Hematopoietic multipotent progenitor cell (in vitro differentiated cells): ENCODE measurements around the gene DSCAML1. TPM values are rescaled to one million over a fixed set of nuclear protein-coding genes. Genes with fewer than 3 reads are reported as not detected.

Experiments used
- DNase-seq, 3 donors: peaks; one replicate each; pipeline ENCODE4 v3.0.0-alpha.2; 2011 to 2015; ENCODE audit warnings: low read depth in 2 of 3, low spot score in 2 of 3
- total RNA-seq: library from RNA; depleted of rRNA; stranded (reverse); fragments of >200 nt; gene quantifications from one replicate; pipeline ENCODE4 v1.2.3, GENCODE V29; 2012

The DSCAML1 gene
- total RNA-seq, 1 donor, result 0.27 TPM

- DNase-seq, result no peak
Measured at GRCh38 chr11:117538263-117539135, 258.5 kb downstream of the DSCAML1 start.

- DNase-seq, result no peak
Measured at GRCh38 chr11:117535850-117536411, 261.1 kb downstream of the DSCAML1 start.

GRCh38 chr11:117535201-117535849, 261.7 kb downstream of the DSCAML1 start:
- no peak for DNase-seq

- no peak for DNase-seq
Measured at GRCh38 chr11:117532568-117532967, 264.4 kb downstream of the DSCAML1 start.

GRCh38 chr11:117529816-117530215, 267.2 kb downstream of the DSCAML1 start:
- peak in 1 of 3 donors; percentile 6 for DNase-seq

- no peak for DNase-seq
Measured at GRCh38 chr11:117528097-117528721, 268.8 kb downstream of the DSCAML1 start.

- no peak for DNase-seq
Measured at GRCh38 chr11:117527271-117527670, 269.7 kb downstream of the DSCAML1 start.

GRCh38 chr11:117525866-117526542, 271.0 kb downstream of the DSCAML1 start:
- no peak for DNase-seq

GRCh38 chr11:117524468-117525183, 272.4 kb downstream of the DSCAML1 start:
- DNase-seq, result no peak

GRCh38 chr11:117523680-117524079, 273.3 kb downstream of the DSCAML1 start:
- no peak for DNase-seq

GRCh38 chr11:117521974-117522373, 275.0 kb downstream of the DSCAML1 start:
- no peak for DNase-seq

GRCh38 chr11:117520966-117521365, 276.1 kb downstream of the DSCAML1 start:
- DNase-seq, result no peak

- no peak for DNase-seq
Measured at GRCh38 chr11:117520201-117520600, 276.8 kb downstream of the DSCAML1 start.

- DNase-seq, result no peak
Measured at GRCh38 chr11:117519590-117519989, 277.4 kb downstream of the DSCAML1 start.

GRCh38 chr11:117519170-117519569, 277.8 kb downstream of the DSCAML1 start:
- no peak for DNase-seq

GRCh38 chr11:117518455-117518854, 278.6 kb downstream of the DSCAML1 start:
- no peak for DNase-seq

GRCh38 chr11:117517097-117517496, 279.9 kb downstream of the DSCAML1 start:
- DNase-seq, result no peak

GRCh38 chr11:117515892-117516787, 280.9 kb downstream of the DSCAML1 start:
- no peak for DNase-seq

GRCh38 chr11:117514256-117514655, 282.8 kb downstream of the DSCAML1 start:
- DNase-seq, result no peak
